PFSK-1 (cell line): ENCODE measurements around the gene SULT1E1.

Experiments used
- FOXP2 ChIP-seq: optimal IDR thresholded peaks from 2 replicates; pipeline ENCODE3; 2011; ENCODE audit warnings: borderline replicate concordance, control low read depth, inconsistent platforms; ENCODE audit not compliant: insufficient read depth; ENCODE audit errors: extremely low read length, extremely low read depth
- POLR2AphosphoS5 ChIP-seq: IDR thresholded peaks from 2 replicates; pipeline ENCODE4 v1.6.1; 2012; ENCODE audit warnings: low read depth, mild to moderate bottlenecking, control low read depth, low read length, moderate library complexity
- SIN3A ChIP-seq: IDR thresholded peaks from 2 replicates; pipeline ENCODE4 v1.6.1; 2012; ENCODE audit warnings: mild to moderate bottlenecking, low read length, moderate library complexity, borderline replicate concordance; ENCODE audit not compliant: insufficient read depth
- TAF1 ChIP-seq: IDR thresholded peaks from 2 replicates; pipeline ENCODE4 v1.6.1; 2012; ENCODE audit warnings: low read length, control low read depth, borderline replicate concordance; ENCODE audit not compliant: insufficient read depth
- TF ChIP-seq, protein P1 (sequence below), 2 experiments: IDR thresholded peaks; 2 replicates each; pipeline versions ENCODE4 v1.6.1 to v1.8.0; 2011 to 2012; ENCODE audit warnings: low read depth in 2 of 2, low read length in 2 of 2, control low read depth in 1 of 2, inconsistent platforms in 1 of 2, mild to moderate bottlenecking in 1 of 2, moderate library complexity in 1 of 2; ENCODE audit not compliant: insufficient read depth in 1 of 2

DNA sequence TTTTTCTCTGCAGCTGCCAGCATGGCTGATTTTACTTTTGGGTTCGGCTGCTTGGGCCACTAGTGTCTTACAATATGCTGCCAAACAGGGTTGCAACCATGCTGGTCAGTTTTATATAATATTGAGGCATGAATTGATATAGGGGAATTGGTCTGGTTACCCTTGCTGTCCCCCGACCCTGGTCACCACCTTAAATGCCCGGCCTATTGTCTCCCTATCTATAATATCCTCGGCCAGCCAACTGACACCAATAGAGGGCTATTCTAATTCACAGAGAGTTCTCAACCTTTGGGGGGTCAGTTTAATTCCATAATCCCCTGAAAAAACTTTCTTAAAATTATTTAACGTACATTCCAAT, 28.7 kb downstream of the SULT1E1 start:
- TF ChIP-seq TAF1 (no peak), POLR2AphosphoS5 (no peak), SIN3A (no peak), FOXP2 (no peak)
- TF ChIP-seq, protein P1, sequence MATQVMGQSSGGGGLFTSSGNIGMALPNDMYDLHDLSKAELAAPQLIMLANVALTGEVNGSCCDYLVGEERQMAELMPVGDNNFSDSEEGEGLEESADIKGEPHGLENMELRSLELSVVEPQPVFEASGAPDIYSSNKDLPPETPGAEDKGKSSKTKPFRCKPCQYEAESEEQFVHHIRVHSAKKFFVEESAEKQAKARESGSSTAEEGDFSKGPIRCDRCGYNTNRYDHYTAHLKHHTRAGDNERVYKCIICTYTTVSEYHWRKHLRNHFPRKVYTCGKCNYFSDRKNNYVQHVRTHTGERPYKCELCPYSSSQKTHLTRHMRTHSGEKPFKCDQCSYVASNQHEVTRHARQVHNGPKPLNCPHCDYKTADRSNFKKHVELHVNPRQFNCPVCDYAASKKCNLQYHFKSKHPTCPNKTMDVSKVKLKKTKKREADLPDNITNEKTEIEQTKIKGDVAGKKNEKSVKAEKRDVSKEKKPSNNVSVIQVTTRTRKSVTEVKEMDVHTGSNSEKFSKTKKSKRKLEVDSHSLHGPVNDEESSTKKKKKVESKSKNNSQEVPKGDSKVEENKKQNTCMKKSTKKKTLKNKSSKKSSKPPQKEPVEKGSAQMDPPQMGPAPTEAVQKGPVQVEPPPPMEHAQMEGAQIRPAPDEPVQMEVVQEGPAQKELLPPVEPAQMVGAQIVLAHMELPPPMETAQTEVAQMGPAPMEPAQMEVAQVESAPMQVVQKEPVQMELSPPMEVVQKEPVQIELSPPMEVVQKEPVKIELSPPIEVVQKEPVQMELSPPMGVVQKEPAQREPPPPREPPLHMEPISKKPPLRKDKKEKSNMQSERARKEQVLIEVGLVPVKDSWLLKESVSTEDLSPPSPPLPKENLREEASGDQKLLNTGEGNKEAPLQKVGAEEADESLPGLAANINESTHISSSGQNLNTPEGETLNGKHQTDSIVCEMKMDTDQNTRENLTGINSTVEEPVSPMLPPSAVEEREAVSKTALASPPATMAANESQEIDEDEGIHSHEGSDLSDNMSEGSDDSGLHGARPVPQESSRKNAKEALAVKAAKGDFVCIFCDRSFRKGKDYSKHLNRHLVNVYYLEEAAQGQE (IDR thresholded peaks at IDR 0.05; ENCODE audit: insufficient read depth in 1 of 2, low read depth in 2 of 2, low read length in 2 of 2) = no peak
